Motor neuron (in vitro differentiated cells): Measurements from ENCODE around the gene ULK3. TPM values are rescaled to one million over a fixed set of nuclear protein-coding genes. Genes with fewer than 3 reads are reported as not detected.

Experiments
- ATAC-seq, 8 experiments: fragments of 200-7000 bp; cut with Tn5 transposase; replicated peaks in 6 of 8; 2 replicates each; pipeline ENCODE4 v1.8.0; 2021; ENCODE audit warnings: mild to moderate bottlenecking in 8 of 8, moderate library complexity in 8 of 8
- H3K27ac ChIP-seq, 2 donors: fragments of 250-450 bp; sonication (Bioruptor Pico); 2 replicates each; pipeline ENCODE4 v1.9.0; 2021; ENCODE audit warnings: antibody characterized with exemption in 2 of 2, mild to moderate bottlenecking in 2 of 2, moderate library complexity in 1 of 2
- H3K4me1 ChIP-seq, 2 donors: fragments of 250-450 bp; sonication (Bioruptor Pico); replicated peaks in 1 of 2; 2 replicates each; pipeline ENCODE4 v1.6.1; 2021; ENCODE audit warnings: antibody characterized with exemption in 2 of 2, mild to moderate bottlenecking in 2 of 2, moderate library complexity in 1 of 2
- H3K4me3 ChIP-seq, 5 donors: fragments of 250-450 bp; sonication (Bioruptor Pico); 2 replicates each; pipeline ENCODE4 v1.9.0; 2021; ENCODE audit warnings: antibody characterized with exemption in 5 of 5, mild to moderate bottlenecking in 5 of 5, moderate library complexity in 4 of 5
- WGBS, 10 experiments: fragments of 450-650 bp; shearing (Covaris generic); methylation state at CpG; one replicate each; pipeline ENCODE4 v1.0.0; 2022; 5-methylcytosine and 5-hydroxymethylcytosine counted together
- in situ Hi-C, 9 experiments: fragments of 400-800 bp; cut with MboI; loops; one replicate each; pipeline ENCODE4 v1.15.0; 2021; ENCODE audit warnings: low sequenced_read_pairs in 9 of 9, low pct_unique_long_range_greater_than_20kb in 2 of 9; ENCODE audit not compliant: unreplicated experiment in 9 of 9
- total RNA-seq, 8 experiments: library from RNA; unstranded; fragments of 300-600 nt; gene quantifications; 2 replicates each; pipeline versions ENCODE4 v1.2.3 to v1.2.4, GENCODE V29; 2022

ULK3 gene
- total RNA-seq, 8 experiments from 2014 or later, result 19.8 to 37.2 (median 28.6) TPM

GRCh38 chr15:74787251-74788041, 55.5 kb downstream of the ULK3 start:
- Histone ChIP-seq H3K4me3 (no peak overlapping the region), H3K4me1 (peaks cover 24 to 31% of the 10 kb centered on the region in 2 donors), H3K27ac (no peak overlapping the region)
- in situ Hi-C loops, result no loop called here
- 0 to 100% (median 70%) methylated on average over 1 to 6 of the region's 13 CpGs; no CpG with 5 or more reads in 2 of the 10 experiments for WGBS, 10 experiments
- peak; percentile 31 to 76 (median 64) for ATAC-seq

DNA sequence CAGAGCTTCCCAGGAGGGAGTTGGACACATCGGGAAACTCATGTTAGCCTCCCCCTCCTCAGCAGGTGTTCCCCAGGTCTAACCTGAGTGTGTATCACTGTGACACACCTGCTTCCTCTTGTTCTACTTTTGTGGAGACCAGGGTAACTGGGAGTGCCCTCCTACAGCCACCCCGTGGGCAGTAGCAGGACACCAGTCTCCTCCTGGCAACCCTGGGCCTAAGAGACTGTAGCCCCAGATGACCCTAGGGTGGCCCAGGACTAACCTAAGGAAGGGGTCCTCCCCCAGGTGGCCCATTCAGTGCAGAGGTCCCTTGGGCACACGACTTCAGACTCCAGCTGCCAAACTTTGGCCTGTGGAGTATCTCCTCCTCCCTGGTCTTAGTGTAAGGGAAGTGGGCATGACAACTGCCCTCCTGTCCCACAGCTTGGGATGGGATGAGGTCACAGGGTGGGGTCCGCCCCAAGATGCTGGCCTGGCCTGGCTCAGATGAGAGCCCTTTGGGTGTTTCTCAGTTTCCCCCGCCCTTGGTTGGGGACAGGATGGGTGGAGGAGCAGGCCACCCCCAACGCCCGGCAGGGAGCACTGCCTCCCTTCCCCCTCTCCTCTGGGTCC, 56.3 kb downstream of the ULK3 start:
- ATAC-seq, result peak in 2 of 8 experiments; percentile 1 to 3
- H3K27ac ChIP-seq, result no peak overlapping the region
- H3K4me3 ChIP-seq, result no peak overlapping the region
- peaks cover 24 to 31% of the 10 kb centered on the region in 2 donors for H3K4me1 ChIP-seq
- WGBS, 10 experiments, result 0 to 100% (median 72%) methylated on average over 1 to 2 of the region's 7 CpGs; no CpG with 5 or more reads in 6 of the 10 experiments
- in situ Hi-C loops, result no loop called here

Other genes with a start within 250 kb of the ULK3 start
- gene CLK3, start 227.3 kb downstream of the ULK3 start, total RNA-seq, result 100 to 1,000 TPM in 1 of 8 experiments, 10 to 100 TPM in 7; 61.4 to 116 (median 77.9) TPM
- gene EDC3, start 147.1 kb downstream of the ULK3 start, total RNA-seq, result 10 to 100 TPM in 7 of 8 experiments, 1 to 10 TPM in 1; 8.8 to 47.1 (median 29.1) TPM
- 1 to 10 TPM in 2 of 8 experiments, under 1 TPM in 5, not detected in 1; 0.21 to 3.8 (median 0.73) TPM for gene CYP1A1, start 117.6 kb downstream of the ULK3 start, total RNA-seq
- under 1 TPM in 4 of 8 experiments, not detected in 4; 0.13 to 0.47 (median 0.14) TPM for gene CYP1A2, start 94.3 kb downstream of the ULK3 start, total RNA-seq
- 100 to 1,000 TPM in 2 of 8 experiments, 10 to 100 TPM in 6; 15.6 to 155 (median 27.0) TPM for gene CSK, start 61.1 kb downstream of the ULK3 start, total RNA-seq
- 1 to 10 TPM in 2 of 8 experiments, under 1 TPM in 5, not detected in 1; 0.08 to 1.8 (median 0.32) TPM for gene LMAN1L, start 30.3 kb downstream of the ULK3 start, total RNA-seq
- gene CPLX3, start 16.5 kb downstream of the ULK3 start, total RNA-seq, result under 1 TPM in 7 of 8 experiments, not detected in 1; 0.11 to 0.66 (median 0.32) TPM
- 10 to 100 TPM; 12.3 to 49.9 (median 24.0) TPM for gene SCAMP2, start 30.2 kb upstream of the ULK3 start, total RNA-seq
- gene MPI, start 46.9 kb upstream of the ULK3 start, total RNA-seq, result 10 to 100 TPM; 43.0 to 70.9 (median 54.5) TPM
- gene FAM219B, start 63.7 kb upstream of the ULK3 start, total RNA-seq, result 10 to 100 TPM; 22.2 to 62.1 (median 46.6) TPM
- gene COX5A, start 94.9 kb upstream of the ULK3 start, total RNA-seq, result 100 to 1,000 TPM; 108 to 262 (median 203) TPM
- 10 to 100 TPM in 4 of 8 experiments, 1 to 10 TPM in 4; 3.2 to 13.9 (median 9.5) TPM for gene RPP25, start 113.6 kb upstream of the ULK3 start, total RNA-seq
- gene SCAMP5, start 152.4 kb upstream of the ULK3 start, total RNA-seq, result 10 to 100 TPM in 5 of 8 experiments, 1 to 10 TPM in 3; 3.6 to 62.7 (median 51.5) TPM
- gene PPCDC, start 180.4 kb upstream of the ULK3 start, total RNA-seq, result 10 to 100 TPM in 4 of 8 experiments, 1 to 10 TPM in 4; 4.7 to 16.1 (median 9.9) TPM